ENCODE data around the gene AP1S1.

Gene AP1S1

GRCh38 chr7:101165958-101166647, 11.8 kb downstream of the AP1S1 start:
- H4K20me1 ChIP-seq (ENCODE audit: insufficient read depth, low read length), result no peaks in the 10 kb centered on the region
- H3K9ac ChIP-seq (ENCODE audit: low read length), result no peak overlapping the region

GRCh38 chr7:101166648-101166908, 12.3 kb downstream of the AP1S1 start:
- no peak for TF ChIP-seq CTCF (IDR thresholded peaks at IDR 0.05; ENCODE audit: low read length)
- no peak for TF ChIP-seq EZH2 (IDR thresholded peaks at IDR 0.05; ENCODE audit: borderline replicate concordance, low read length)
- H3K36me3 ChIP-seq (ENCODE audit: insufficient read depth, low read length), result no peaks in the 10 kb centered on the region
- H3K27ac ChIP-seq (ENCODE audit: low read depth, low read length, poor library complexity, severe bottlenecking), result no peak overlapping the region
- H3K79me2 ChIP-seq (ENCODE audit: insufficient read depth, low read length), result no peaks in the 10 kb centered on the region
- H3F3A ChIP-seq (ENCODE audit: insufficient read depth, low read length), result no peaks in the 10 kb centered on the region; the same call in 1 of the 2 replicates
- no peak overlapping the region for H3K4me2 ChIP-seq (ENCODE audit: low read length)
- peaks cover 10% of the 10 kb centered on the region; the same call in 1 of the 2 replicates for H3K27me3 ChIP-seq (ENCODE audit: insufficient read depth, low read length)
- H3K4me3 ChIP-seq (ENCODE audit: low read depth, low read length, poor library complexity, severe bottlenecking), result no peak overlapping the region
- no peaks in the 10 kb centered on the region for H4K20me1 ChIP-seq (ENCODE audit: insufficient read depth, low read length)
- H3K9ac ChIP-seq (ENCODE audit: low read length), result no peak overlapping the region
- H3K9me3 ChIP-seq (ENCODE audit: low read length), result no peaks in the 10 kb centered on the region
- no peak overlapping the region for H2AFZ ChIP-seq (ENCODE audit: low read length)
- H3K4me1 ChIP-seq (ENCODE audit: insufficient read depth, low read length, severe bottlenecking), result peaks cover 21% of the 10 kb centered on the region
- H3K9me2 ChIP-seq (ENCODE audit: low read depth, low read length), result no peaks in the 10 kb centered on the region

More at GRCh38 chr7:101165958-101166647, 11.8 kb downstream of the AP1S1 start:
- H3K9me2 ChIP-seq (ENCODE audit: low read depth, low read length), result no peaks in the 10 kb centered on the region
- peak overlapping the region; percentile 46 for H3K4me2 ChIP-seq (ENCODE audit: low read length)
- TF ChIP-seq CTCF (IDR thresholded peaks at IDR 0.05; ENCODE audit: low read length) (no peak), EZH2 (IDR thresholded peaks at IDR 0.05; ENCODE audit: borderline replicate concordance, low read length) (no peak)
- no peak overlapping the region for H3K4me3 ChIP-seq (ENCODE audit: low read depth, low read length, poor library complexity, severe bottlenecking)
- no peak overlapping the region for H3K27ac ChIP-seq (ENCODE audit: low read depth, low read length, poor library complexity, severe bottlenecking)
- peaks cover 21% of the 10 kb centered on the region for H3K4me1 ChIP-seq (ENCODE audit: insufficient read depth, low read length, severe bottlenecking)
- H3K27me3 ChIP-seq (ENCODE audit: insufficient read depth, low read length), result peaks cover 6% of the 10 kb centered on the region; the same call in 1 of the 2 replicates
- no peaks in the 10 kb centered on the region for H3K36me3 ChIP-seq (ENCODE audit: insufficient read depth, low read length)
- no peaks in the 10 kb centered on the region; the same call in 1 of the 2 replicates for H3F3A ChIP-seq (ENCODE audit: insufficient read depth, low read length)
- no peaks in the 10 kb centered on the region for H3K9me3 ChIP-seq (ENCODE audit: low read length)
- H3K79me2 ChIP-seq (ENCODE audit: insufficient read depth, low read length), result no peaks in the 10 kb centered on the region
- no peak overlapping the region for H2AFZ ChIP-seq (ENCODE audit: low read length)

DNA sequence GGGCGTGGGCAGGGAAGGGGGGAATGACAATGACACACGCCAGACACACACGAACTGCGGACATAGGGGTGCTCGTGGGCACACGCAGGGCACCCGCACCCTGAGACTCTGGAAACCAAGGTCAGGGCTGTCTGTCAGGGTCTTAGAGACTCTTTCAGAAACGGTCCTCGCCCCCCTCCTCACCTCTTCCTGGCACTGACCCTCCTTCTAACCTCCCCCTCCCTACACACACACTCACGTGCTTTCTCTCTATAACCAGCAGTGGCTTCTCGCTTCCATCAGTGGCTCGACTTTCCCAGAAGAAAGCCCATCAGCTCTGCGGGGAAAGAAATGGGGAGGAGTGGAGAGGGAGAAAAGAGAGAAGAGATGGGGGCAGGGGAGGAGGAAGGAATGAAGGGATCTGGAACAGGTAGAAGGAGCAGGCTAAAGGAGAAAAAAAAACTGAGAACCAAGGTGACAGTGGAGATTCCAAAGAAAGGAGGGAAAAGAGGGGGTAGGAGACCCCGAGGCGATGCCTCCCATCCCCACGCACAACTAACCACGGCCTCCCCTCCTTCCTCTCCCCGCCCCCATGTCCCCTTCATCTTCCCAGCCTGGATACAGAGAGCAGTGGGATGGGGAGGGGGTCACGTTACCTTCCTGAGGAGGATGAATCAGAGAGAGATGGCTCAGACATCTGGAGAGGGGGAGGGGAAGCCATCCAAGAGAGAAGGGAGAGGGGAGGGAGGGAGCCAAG, 12.8 kb downstream of the AP1S1 start:
- Histone ChIP-seq H3K9ac (ENCODE audit: low read length) (no peak overlapping the region), H4K20me1 (ENCODE audit: insufficient read depth, low read length) (no peaks in the 10 kb centered on the region), H2AFZ (ENCODE audit: low read length) (no peak overlapping the region), H3K9me3 (ENCODE audit: low read length) (no peaks in the 10 kb centered on the region), H3K27me3 (ENCODE audit: insufficient read depth, low read length) (peaks cover 10% of the 10 kb centered on the region; the same call in 1 of the 2 replicates), H3K4me2 (ENCODE audit: low read length) (no peak overlapping the region), H3K4me1 (ENCODE audit: insufficient read depth, low read length, severe bottlenecking) (peaks cover 21% of the 10 kb centered on the region), H3K79me2 (ENCODE audit: insufficient read depth, low read length) (no peaks in the 10 kb centered on the region), H3F3A (ENCODE audit: insufficient read depth, low read length) (no peaks in the 10 kb centered on the region; the same call in 1 of the 2 replicates), H3K27ac (ENCODE audit: low read depth, low read length, poor library complexity, severe bottlenecking) (no peak overlapping the region), H3K36me3 (ENCODE audit: insufficient read depth, low read length) (no peaks in the 10 kb centered on the region), H3K4me3 (ENCODE audit: low read depth, low read length, poor library complexity, severe bottlenecking) (no peak overlapping the region), H3K9me2 (ENCODE audit: low read depth, low read length) (no peaks in the 10 kb centered on the region)
- TF ChIP-seq CTCF (IDR thresholded peaks at IDR 0.05; ENCODE audit: low read length), result no peak
- no peak for TF ChIP-seq EZH2 (IDR thresholded peaks at IDR 0.05; ENCODE audit: borderline replicate concordance, low read length)

Data from OCI-LY1 (cell line).